LNCaP clone FGC (cell line): ENCODE measurements around the gene STAB2.
"Not testable (repeated sequence)": the region's sequence is repeated elsewhere in the genome, so short reads cannot be mapped to it uniquely, and the experiment has no call there.

Experiments
- DNase-seq: peaks from one replicate; pipeline ENCODE4 v3.0.0-alpha.2; 2011; ENCODE audit warnings: low read depth
- H3K4me3 ChIP-seq: 2 replicates; pipeline ENCODE4 v1.5.1; 2011; ENCODE audit warnings: mild to moderate bottlenecking, low read depth, low read length, control low read depth
- TF ChIP-seq, protein P1 (sequence below): IDR thresholded peaks from 2 replicates; pipeline ENCODE4 v1.5.1; 2012; ENCODE audit warnings: mild to moderate bottlenecking; ENCODE audit not compliant: control insufficient read depth, insufficient read depth; ENCODE audit errors: extremely low read depth

STAB2 gene

DNA sequence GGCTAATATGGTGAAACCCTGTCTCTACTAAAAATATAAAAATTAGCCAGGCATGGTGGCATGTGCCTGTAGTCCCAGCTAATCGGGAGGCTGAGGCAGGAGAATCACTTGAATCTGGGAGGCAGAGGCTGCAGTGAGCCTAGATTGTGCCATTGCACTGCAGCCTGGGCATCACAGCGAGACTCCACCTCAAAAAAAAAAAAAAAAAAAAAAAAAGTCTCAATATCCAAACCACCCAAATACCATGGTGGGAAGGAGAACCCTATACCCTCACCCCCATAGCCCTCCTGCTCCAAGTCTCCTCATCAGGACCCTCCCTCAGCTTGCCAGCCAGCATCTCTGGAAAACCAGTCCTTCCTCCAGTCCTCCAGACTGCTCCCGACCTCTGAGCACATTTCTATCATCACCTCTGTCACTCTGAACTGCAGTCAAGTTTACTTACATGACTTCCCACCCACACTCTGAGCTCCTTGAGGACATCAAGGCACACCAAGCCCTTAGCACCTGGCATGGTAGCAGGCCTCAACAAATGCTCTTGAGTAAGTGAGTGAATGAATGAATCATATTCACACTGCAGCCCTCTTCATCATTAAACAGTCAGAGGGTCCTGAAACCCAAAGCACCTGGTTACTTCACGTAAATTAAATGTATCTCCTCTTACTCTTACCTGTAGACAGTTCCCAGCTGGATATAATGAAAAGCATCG lies 218.7 kb downstream of the STAB2 start:
- H3K4me3 ChIP-seq, result no peak overlapping the region
- TF ChIP-seq, protein P1, sequence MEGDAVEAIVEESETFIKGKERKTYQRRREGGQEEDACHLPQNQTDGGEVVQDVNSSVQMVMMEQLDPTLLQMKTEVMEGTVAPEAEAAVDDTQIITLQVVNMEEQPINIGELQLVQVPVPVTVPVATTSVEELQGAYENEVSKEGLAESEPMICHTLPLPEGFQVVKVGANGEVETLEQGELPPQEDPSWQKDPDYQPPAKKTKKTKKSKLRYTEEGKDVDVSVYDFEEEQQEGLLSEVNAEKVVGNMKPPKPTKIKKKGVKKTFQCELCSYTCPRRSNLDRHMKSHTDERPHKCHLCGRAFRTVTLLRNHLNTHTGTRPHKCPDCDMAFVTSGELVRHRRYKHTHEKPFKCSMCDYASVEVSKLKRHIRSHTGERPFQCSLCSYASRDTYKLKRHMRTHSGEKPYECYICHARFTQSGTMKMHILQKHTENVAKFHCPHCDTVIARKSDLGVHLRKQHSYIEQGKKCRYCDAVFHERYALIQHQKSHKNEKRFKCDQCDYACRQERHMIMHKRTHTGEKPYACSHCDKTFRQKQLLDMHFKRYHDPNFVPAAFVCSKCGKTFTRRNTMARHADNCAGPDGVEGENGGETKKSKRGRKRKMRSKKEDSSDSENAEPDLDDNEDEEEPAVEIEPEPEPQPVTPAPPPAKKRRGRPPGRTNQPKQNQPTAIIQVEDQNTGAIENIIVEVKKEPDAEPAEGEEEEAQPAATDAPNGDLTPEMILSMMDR, result no peak

DNA sequence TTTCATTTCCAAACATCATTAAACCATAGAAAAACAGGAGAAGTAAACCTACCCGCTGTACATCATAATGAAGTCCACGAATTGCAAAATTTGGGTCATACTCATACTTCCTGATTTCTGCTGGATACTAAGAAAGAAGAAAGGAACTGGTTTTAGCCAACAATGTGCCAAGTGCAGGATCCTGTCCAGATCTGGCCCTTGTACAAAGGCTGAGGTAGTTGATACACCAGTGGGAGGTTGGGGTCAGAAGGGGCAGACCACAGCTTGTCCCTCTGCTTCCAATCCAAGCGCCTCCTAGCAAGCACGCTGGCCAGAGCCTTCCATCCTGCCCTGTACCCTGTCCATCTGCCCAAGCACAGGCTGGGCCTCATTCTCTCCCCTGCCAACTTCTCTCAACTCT lies 219.7 kb downstream of the STAB2 start:
- H3K4me3 ChIP-seq, result no peak overlapping the region
- TF ChIP-seq, protein P1, result no peak
- no peak for DNase-seq

More for the DNA sequence above, 218.7 kb downstream of the STAB2 start:
- DNase-seq, result no peak

DNA sequence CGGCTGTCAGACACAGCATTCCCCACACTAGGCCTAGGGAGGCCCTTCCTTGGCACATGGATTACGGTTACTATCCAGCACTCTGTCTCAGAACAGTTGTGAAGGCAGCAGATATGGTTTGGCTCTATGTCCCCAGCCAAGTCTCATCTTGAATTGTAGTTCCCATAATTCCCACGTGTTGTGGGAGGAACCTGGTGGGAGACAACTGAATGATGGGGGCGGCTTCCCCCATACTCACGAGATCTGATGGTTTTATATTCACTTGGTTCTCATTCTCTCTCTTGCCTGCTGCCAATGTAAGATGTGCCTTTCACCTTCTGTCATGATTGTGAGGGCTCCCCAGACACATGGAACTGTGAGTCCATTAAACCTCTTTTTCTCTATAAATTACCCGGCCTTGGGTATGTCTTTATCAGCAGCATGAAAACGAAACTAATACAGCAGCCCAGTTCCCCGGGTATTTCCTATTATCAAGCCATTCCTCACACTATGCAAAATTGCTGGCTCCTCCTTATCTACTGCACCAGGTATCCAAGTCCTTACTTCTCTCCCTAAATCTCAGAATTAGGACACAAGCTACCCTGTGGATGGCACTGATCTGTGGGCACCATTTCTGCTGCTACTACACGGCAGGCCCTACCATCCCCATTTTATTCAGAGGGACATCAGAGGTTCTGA lies 220.6 kb downstream of the STAB2 start:
- DNase-seq, result no peak
- H3K4me3 ChIP-seq, result no peak overlapping the region
- TF ChIP-seq, protein P1, result no peak

DNA sequence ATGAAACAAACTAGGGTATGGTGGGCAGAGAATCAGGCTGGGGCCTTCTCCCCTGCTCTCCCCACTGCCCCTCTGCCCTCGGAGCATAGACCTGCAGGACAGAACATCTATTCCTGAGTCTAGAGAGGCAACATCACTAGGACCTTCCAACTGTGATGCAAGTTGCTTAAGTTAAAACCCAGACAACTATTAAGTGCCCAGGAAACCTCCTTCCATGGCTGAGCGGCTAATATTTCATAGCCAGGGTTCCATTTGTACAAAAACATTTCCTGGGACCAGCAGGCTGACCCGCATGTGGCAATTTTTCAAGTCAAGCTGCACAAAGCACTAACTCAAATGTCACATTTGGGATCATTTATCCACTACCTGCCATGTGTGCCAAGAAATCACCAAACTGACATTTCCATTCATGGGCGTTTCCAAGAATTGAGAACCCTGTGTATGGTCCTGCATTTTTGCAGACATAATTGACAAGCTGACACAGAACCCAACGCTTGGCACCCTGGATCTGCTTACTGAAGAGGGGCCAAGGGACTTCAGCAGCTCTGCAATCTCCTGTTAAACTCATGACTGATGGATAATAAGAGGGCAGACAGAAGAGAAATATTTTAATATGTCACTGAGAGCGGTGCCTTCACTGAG lies 221.3 kb downstream of the STAB2 start:
- no peak for DNase-seq
- TF ChIP-seq, protein P1, result no peak
- no peak overlapping the region for H3K4me3 ChIP-seq

DNA sequence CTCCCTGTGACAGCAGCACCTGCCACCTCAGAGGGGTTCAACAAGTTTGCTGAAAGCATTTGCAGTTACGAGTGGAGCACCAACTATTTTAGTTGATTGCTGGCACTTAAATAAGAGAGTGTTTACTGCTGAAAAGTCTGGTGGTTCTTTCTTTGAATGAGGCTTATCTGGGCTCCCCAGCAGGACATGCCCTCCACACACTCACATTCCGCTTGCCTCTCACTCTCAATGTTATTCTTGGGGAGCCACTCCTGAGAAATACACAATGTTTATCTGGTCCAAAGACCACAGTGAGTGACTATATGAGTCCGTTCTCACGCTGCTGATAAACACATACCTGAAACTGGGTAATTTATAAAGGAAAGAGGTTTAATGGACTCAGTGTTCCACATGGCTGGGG lies 222.1 kb downstream of the STAB2 start:
- DNase-seq, result no peak
- H3K4me3 ChIP-seq, result no peak overlapping the region
- TF ChIP-seq, protein P1, result no peak

DNA sequence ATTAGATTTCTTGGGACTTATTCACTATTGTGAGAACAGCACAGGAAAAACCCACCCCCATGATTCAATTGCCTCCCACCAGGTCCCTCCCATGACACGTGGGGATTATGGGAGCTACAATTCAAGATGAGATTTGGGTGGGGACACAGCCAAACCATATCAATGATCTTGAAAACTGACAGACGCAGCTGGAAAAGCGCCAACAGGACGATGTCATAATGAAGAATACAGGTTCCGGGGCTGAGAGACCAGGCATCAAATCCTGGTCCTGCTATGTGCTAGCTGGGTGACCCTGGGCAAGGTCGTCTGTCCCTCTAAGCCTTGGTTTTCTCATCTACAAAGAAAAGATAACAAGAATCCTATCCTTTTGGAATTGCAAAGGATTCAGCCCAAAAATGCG lies 222.6 kb downstream of the STAB2 start:
- not testable (repeated sequence) for DNase-seq, H3K4me3 ChIP-seq

DNA sequence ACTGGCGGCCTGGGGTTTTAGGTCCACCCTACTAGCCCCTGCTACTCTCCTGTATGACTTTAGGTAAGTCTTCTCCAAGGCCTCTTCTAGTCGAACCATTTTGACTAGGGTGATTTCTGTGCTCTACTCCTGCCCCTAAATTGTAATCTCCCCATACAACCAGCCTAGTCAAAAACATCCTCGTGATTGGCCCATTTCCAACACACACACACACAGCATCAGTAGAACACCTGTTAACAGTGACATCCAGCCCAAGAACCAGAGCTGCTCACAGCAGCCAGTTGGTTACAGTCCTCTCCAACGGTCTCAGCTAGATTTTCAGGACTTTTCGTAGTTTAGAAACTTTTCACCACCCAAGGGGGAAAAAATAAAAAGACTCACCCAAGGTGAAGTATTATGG lies 223.0 kb downstream of the STAB2 start:
- DNase-seq, result no peak
- no peak overlapping the region for H3K4me3 ChIP-seq
- TF ChIP-seq, protein P1, result no peak
